NT2/D1 (cell line): Measurements from ENCODE around the gene ETFA.

Source experiments
- SUZ12 ChIP-seq: IDR thresholded peaks from 2 replicates; pipeline ENCODE4 v1.6.1; 2011; ENCODE audit not compliant: insufficient read length, insufficient read depth; ENCODE audit errors: extremely low read depth
- YY1 ChIP-seq: IDR thresholded peaks from 2 replicates; pipeline ENCODE4 v1.6.1; 2011; ENCODE audit not compliant: insufficient read length, insufficient read depth

- TF ChIP-seq YY1 (no peak), SUZ12 (no peak)
Measured at GRCh38 chr15:76190070-76190564, 121.2 kb downstream of the ETFA start.
